Measurements from ENCODE around the gene VAV3.

DNA sequence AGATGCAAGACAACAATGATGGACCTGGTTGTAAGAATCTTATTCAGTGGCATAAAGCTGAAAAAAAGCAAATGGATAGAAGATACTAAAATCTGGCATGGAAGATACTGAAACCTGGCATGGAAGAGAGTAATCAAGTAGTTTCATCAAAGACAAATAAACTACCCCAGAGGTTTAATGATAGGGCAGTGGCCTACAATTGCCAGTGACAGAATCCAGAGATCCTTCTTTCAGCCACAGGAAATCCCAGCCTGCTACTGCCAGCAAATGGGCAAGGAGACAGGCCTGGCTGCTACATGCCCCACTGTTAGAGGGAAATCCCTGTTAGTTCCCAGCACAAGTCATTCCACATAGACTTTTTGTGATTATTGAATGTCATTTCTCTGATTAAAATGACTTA is 409.4 kb downstream of the VAV3 start:
- TF ChIP-seq EP300 (IDR thresholded peaks at IDR 0.05) = no peak
- TF ChIP-seq, protein P1, sequence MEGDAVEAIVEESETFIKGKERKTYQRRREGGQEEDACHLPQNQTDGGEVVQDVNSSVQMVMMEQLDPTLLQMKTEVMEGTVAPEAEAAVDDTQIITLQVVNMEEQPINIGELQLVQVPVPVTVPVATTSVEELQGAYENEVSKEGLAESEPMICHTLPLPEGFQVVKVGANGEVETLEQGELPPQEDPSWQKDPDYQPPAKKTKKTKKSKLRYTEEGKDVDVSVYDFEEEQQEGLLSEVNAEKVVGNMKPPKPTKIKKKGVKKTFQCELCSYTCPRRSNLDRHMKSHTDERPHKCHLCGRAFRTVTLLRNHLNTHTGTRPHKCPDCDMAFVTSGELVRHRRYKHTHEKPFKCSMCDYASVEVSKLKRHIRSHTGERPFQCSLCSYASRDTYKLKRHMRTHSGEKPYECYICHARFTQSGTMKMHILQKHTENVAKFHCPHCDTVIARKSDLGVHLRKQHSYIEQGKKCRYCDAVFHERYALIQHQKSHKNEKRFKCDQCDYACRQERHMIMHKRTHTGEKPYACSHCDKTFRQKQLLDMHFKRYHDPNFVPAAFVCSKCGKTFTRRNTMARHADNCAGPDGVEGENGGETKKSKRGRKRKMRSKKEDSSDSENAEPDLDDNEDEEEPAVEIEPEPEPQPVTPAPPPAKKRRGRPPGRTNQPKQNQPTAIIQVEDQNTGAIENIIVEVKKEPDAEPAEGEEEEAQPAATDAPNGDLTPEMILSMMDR (IDR thresholded peaks at IDR 0.05) = no peak
- TF ChIP-seq POLR2A (IDR thresholded peaks at IDR 0.05) = no peak
- no peak for TF ChIP-seq POLR2AphosphoS5 (IDR thresholded peaks at IDR 0.05)
